Ovary (tissue), 9 donors: ENCODE measurements around the gene MAP3K7CL. TPM values are rescaled to one million over a fixed set of nuclear protein-coding genes. Genes with fewer than 3 reads are reported as not detected.
"Not testable (repeated sequence)": the region's sequence is repeated elsewhere in the genome, so short reads cannot be mapped to it uniquely, and the experiment has no call there.

ENCODE experiments used
- DNase-seq, 5 donors: peaks; one replicate each; pipeline ENCODE4 v3.0.0-alpha.2; 2019 to 2020
- H3K27ac ChIP-seq, 2 donors: fragments of 200-600 bp; one replicate each; pipeline versions ENCODE4 v1.5.1 to v1.8.0; 2019 to 2022
- H3K27me3 ChIP-seq: fragments of 200-600 bp; one replicate; pipeline ENCODE4 v1.8.0; 2022
- H3K36me3 ChIP-seq: fragments of 200-600 bp; sonication (generic); one replicate; pipeline ENCODE4 v1.5.1; 2019
- H3K4me1 ChIP-seq: one replicate; pipeline ENCODE4 v1.8.1; 2013; ENCODE audit warnings: mild to moderate bottlenecking, moderate library complexity; ENCODE audit not compliant: insufficient read depth
- H3K4me3 ChIP-seq: fragments of 200-600 bp; sonication (generic); one replicate; pipeline ENCODE4 v1.5.1; 2017
- H3K9me3 ChIP-seq, 2 donors: fragments of 200-600 bp in 1 of 2; sonication (generic) in 1 of 2; one replicate each; pipeline versions ENCODE4 v1.5.1 to v1.8.1; 2013 to 2019; ENCODE audit warnings: mild to moderate bottlenecking in 1 of 2, moderate library complexity in 1 of 2
- EP300 ChIP-seq: sonication (generic); formaldehyde crosslinking; IDR thresholded peaks from one replicate; pipeline ENCODE4 v1.6.1; 2017; ENCODE audit warnings: antibody characterized with exemption
- POLR2A ChIP-seq: fragments of 450-650 bp; IDR thresholded peaks from one replicate; pipeline ENCODE4 v1.6.1; 2017; ENCODE audit warnings: antibody characterized with exemption, mild to moderate bottlenecking, moderate library complexity
- WGBS, 3 donors: extraction: QIAGEN DNeasy Blood & Tissue Kit in 1 of 3; methylation state at CpG; one replicate each; pipeline versions ENCODE4 v1.1.5 to v1.1.7; 2013 to 2017; 5-methylcytosine and 5-hydroxymethylcytosine counted together
- intact Hi-C, 4 donors: fragments of 100-400 bp; cut with DNase I; formaldehyde crosslinking; loops; one replicate each; pipeline versions ENCODE4 v1.11.0 to v1.15.1; 2022 to 2023
- polyA plus RNA-seq, 2 donors: library from polyadenylated mRNA; stranded (reverse); fragments of 200-250 nt in 1 of 2; fragments of 350-450 nt in 1 of 2; fragmentation: Illumina TruSeq in 1 of 2; extraction: RNeasy Lipid Tissue Mini Kit (QIAGEN cat#74804) in 1 of 2; gene quantifications; one replicate each; pipeline ENCODE4 v1.2.3, GENCODE V29; 2013 to 2014
- total RNA-seq, 7 donors: library from RNA; depleted of rRNA in 2 of 7; stranded (reverse); fragments of >200 nt in 2 of 7; fragmentation: NEBNext Ultra II Directional in 3 of 7; extraction: Animal tissue kit (Norgen Biotek cat#: 25700) in 3 of 7; gene quantifications; one replicate each; pipeline versions ENCODE4 v1.1.0 to v1.2.4, GENCODE V29; 2016 to 2023
- TF ChIP-seq, protein P1 (sequence below), 3 donors: fragments of 450-650 bp in 2 of 3; fragments of 200-600 bp in 1 of 3; IDR thresholded peaks; one replicate each; pipeline versions ENCODE4 v1.5.1 to v1.8.0; 2016 to 2022; ENCODE audit warnings: antibody characterized with exemption in 3 of 3, mild to moderate bottlenecking in 1 of 3
- donor health status: DM: no; HTN: no; CAD: no; lungs with moderate emphysema.
- donor health status: DM: no; HTN: no; CAD: no.
- donor health status: Bipolar disorder and iron deficiency.
- donor health status: DM: yes; HTN: yes; CAD: no.
- donor health status: DM: no; HTN: no; CAD: no.
- donor health status: DM: yes; HTN: yes; CAD: no.

The MAP3K7CL gene
- total and polyA plus RNA-seq, 9 donors: 3.0 to 18.6 (median 6.7) TPM

DNA sequence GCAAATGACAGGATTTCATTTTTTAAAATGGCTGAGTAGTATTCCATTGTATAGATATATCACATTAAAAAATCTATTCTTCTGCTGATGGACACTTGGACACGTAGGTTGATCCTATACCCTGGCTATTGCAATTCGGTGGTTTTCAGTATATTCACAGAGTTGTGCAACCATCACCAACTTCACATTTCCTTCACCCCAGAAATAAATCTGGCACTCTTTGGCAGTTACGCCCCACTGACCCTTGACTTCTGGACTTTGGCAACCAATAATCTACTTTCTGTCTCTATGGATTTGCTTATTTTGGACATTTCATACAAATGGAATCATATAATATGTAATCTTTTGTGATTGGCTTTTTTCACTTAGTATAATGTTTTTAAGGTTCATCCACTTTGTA is 35.9 kb downstream of the MAP3K7CL start:
- no peaks in the 10 kb centered on the region for H3K4me1 ChIP-seq
- 93 to 95% (median 93%) methylated on average over 3 of the region's 3 CpGs for WGBS, 3 donors
- H3K4me3 ChIP-seq: no peak overlapping the region
- intact Hi-C loops: loop anchor here (2.0 to 10.0 kb wide), 4 partner anchors 198 to 211 kb away; no protein-coding TSS in a partner anchor
- peaks cover 2% of the 10 kb centered on the region for H3K27me3 ChIP-seq
- TF ChIP-seq, protein P1, sequence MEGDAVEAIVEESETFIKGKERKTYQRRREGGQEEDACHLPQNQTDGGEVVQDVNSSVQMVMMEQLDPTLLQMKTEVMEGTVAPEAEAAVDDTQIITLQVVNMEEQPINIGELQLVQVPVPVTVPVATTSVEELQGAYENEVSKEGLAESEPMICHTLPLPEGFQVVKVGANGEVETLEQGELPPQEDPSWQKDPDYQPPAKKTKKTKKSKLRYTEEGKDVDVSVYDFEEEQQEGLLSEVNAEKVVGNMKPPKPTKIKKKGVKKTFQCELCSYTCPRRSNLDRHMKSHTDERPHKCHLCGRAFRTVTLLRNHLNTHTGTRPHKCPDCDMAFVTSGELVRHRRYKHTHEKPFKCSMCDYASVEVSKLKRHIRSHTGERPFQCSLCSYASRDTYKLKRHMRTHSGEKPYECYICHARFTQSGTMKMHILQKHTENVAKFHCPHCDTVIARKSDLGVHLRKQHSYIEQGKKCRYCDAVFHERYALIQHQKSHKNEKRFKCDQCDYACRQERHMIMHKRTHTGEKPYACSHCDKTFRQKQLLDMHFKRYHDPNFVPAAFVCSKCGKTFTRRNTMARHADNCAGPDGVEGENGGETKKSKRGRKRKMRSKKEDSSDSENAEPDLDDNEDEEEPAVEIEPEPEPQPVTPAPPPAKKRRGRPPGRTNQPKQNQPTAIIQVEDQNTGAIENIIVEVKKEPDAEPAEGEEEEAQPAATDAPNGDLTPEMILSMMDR (IDR thresholded peaks at IDR 0.05): no peak
- TF ChIP-seq POLR2A: no peak
- TF ChIP-seq EP300: no peak
- no peaks in the 10 kb centered on the region for H3K9me3 ChIP-seq
- no peak overlapping the region for H3K27ac ChIP-seq
- no peaks in the 10 kb centered on the region for H3K36me3 ChIP-seq
- no peak for DNase-seq

DNA sequence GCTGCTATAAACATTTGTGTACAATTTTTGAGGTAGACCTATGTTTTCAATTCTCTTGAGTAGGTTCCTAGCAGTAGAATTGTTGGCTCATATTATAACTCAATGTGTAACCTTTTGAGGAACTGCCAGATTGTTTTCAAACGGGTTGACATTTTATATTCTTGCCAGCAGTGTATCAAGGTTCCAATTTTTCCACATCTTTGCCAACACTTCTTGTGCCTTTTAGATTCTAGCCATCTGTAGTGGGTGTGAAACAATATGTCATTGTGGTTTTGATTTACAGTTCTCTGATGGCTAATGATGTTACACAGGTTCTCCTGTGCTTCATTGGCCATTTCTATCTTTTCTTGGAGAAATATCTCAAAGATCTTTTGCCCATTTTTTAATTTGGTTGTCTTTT is 36.4 kb downstream of the MAP3K7CL start:
- WGBS, 3 donors: 44 to 56% (median 45%) methylated on average over 1 of the region's 1 CpG
- intact Hi-C loops: loop anchor here (2.0 to 10.0 kb wide), 4 partner anchors 198 to 210 kb away; no protein-coding TSS in a partner anchor
- no peaks in the 10 kb centered on the region for H3K36me3 ChIP-seq
- H3K9me3 ChIP-seq: no peaks in the 10 kb centered on the region
- no peak overlapping the region for H3K4me3 ChIP-seq
- H3K27ac ChIP-seq: no peak overlapping the region
- TF ChIP-seq POLR2A (no peak), EP300 (no peak)
- TF ChIP-seq, protein P1 (IDR thresholded peaks at IDR 0.05): no peak
- no peak for DNase-seq
- H3K4me1 ChIP-seq: no peaks in the 10 kb centered on the region
- peaks cover 2% of the 10 kb centered on the region for H3K27me3 ChIP-seq

DNA sequence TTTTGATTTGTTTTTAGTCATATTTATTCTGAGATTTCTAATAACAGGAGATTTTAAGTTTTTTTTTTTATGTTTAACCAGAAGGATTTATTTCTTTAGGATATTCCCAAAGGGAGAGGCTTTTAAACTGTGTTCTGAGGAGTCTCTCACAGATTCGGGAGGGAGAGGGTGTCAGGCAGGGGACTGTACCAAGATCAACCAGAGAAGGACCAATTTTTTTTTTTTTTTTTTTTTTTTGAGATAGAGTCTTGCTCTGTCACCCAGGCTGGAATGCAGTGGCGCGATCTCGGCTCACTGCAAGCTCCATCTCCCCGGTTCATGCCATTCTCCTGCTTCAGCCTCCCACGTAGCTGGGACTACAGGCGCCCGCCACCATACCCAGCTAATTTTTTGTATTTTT is 37.0 kb downstream of the MAP3K7CL start:
- not testable (repeated sequence) for H3K4me1 ChIP-seq, DNase-seq, H3K27me3 ChIP-seq, H3K4me3 ChIP-seq, H3K27ac ChIP-seq, H3K36me3 ChIP-seq, H3K9me3 ChIP-seq
- 88 to 97% (median 96%) methylated on average over 8 of the region's 8 CpGs for WGBS, 3 donors
- intact Hi-C loops: loop anchor here (2.0 to 10.0 kb wide), 4 partner anchors 197 to 210 kb away; no protein-coding TSS in a partner anchor

DNA sequence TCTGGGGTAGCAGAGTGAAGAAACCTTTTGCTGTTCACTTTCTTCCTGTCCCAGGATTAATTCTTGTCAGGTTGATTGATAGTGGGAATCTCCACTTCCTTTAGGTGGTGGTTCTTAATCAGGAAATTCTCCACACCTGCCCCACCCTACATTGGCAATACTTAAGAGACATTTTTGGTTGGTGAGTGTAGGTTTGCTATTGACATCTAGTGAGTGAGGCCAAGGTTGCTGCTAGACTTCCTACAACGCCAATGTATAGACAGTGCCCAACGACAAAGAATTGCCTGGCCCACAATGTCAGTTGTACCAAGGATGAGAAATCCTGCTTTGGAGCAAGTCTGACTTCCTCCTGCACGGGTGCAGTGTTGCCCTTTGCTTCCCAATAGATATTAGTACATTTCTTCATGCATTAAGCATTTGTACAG is 38.5 kb downstream of the MAP3K7CL start:
- Histone ChIP-seq H3K27me3 (peaks cover 2% of the 10 kb centered on the region), H3K4me1 (no peaks in the 10 kb centered on the region), H3K9me3 (no peaks in the 10 kb centered on the region), H3K36me3 (no peaks in the 10 kb centered on the region), H3K4me3 (no peak overlapping the region), H3K27ac (no peak overlapping the region)
- DNase-seq: no peak
- 83 to 88% (median 85%) methylated on average over 3 of the region's 3 CpGs for WGBS, 3 donors
- intact Hi-C loops: loop anchor here in 3 of 4 donors (5.0 to 10.0 kb wide), 3 partner anchors 196 to 208 kb away; no protein-coding TSS in a partner anchor
- no peak for TF ChIP-seq EP300
- TF ChIP-seq, protein P1 (IDR thresholded peaks at IDR 0.05): no peak
- no peak for TF ChIP-seq POLR2A

DNA sequence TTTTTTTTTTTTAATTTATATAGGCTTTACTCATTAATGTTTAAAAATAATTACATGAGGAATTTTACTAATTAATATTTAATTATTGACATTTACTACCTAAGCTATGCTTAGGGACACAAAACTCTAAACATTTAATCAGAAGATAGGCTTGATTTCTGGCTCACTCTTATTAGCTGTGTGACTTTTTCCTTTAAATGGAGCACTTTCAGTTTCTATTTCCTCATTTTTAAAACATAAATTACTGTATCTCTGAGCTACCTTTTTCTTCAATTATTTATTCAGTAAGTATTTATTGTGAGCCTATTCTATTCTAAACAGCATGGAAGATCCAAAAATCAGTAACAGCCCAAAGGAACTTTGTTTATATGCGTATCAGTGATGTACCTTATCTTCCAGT is 40.5 kb downstream of the MAP3K7CL start:
- 78 to 91% (median 88%) methylated on average over 1 of the region's 1 CpG for WGBS, 3 donors
- no peaks in the 10 kb centered on the region for H3K36me3 ChIP-seq
- no peak for TF ChIP-seq EP300
- TF ChIP-seq, protein P1 (IDR thresholded peaks at IDR 0.05): no peak
- TF ChIP-seq POLR2A: no peak
- no peak for DNase-seq
- no peaks in the 10 kb centered on the region for H3K27me3 ChIP-seq
- no peak overlapping the region for H3K4me3 ChIP-seq
- intact Hi-C loops: no loop called here
- H3K9me3 ChIP-seq: no peaks in the 10 kb centered on the region
- H3K27ac ChIP-seq: no peak overlapping the region
- no peaks in the 10 kb centered on the region for H3K4me1 ChIP-seq
